Trophoblast cell (in vitro differentiated cells and primary cell): ENCODE data around the gene MYH11.

Source experiments
- DNase-seq, 2 donors: peaks; one replicate each; pipeline ENCODE4 v3.0.0-alpha.2; 2016
- H2AFZ ChIP-seq: 2 replicates; pipeline ENCODE4 v1.6.1; 2013; ENCODE audit warnings: low read length, moderate library complexity, mild to moderate bottlenecking; ENCODE audit not compliant: insufficient read depth, poor library complexity
- H2AK5ac ChIP-seq: 2 replicates; pipeline ENCODE4 v1.6.1; 2013; ENCODE audit warnings: mild to moderate bottlenecking, low read length
- H2BK120ac ChIP-seq: 2 replicates; pipeline ENCODE4 v1.6.1; 2013; ENCODE audit warnings: low read length, mild to moderate bottlenecking, moderate library complexity; ENCODE audit not compliant: insufficient read depth, poor library complexity
- H2BK12ac ChIP-seq: 2 replicates; pipeline ENCODE4 v1.6.1; 2013; ENCODE audit warnings: mild to moderate bottlenecking, low read length, moderate library complexity
- H2BK5ac ChIP-seq: 2 replicates; pipeline ENCODE4 v1.6.1; 2013; ENCODE audit warnings: low read length, low read depth, moderate library complexity, mild to moderate bottlenecking; ENCODE audit not compliant: poor library complexity
- H3K14ac ChIP-seq: 2 replicates; pipeline ENCODE4 v1.6.1; 2013; ENCODE audit warnings: mild to moderate bottlenecking, low read length
- H3K18ac ChIP-seq: 2 replicates; pipeline ENCODE4 v1.6.1; 2013; ENCODE audit warnings: mild to moderate bottlenecking, low read length
- H3K23ac ChIP-seq: 2 replicates; pipeline ENCODE4 v1.6.1; 2013; ENCODE audit warnings: low read length
- H3K27ac ChIP-seq: 2 replicates; pipeline ENCODE4 v1.5.1; 2013; ENCODE audit warnings: low read depth, mild to moderate bottlenecking, inconsistent platforms, low read length, moderate library complexity
- H3K27me3 ChIP-seq: 2 replicates; pipeline ENCODE4 v1.6.1; 2013; ENCODE audit warnings: inconsistent platforms, mild to moderate bottlenecking, low read length, moderate library complexity; ENCODE audit not compliant: insufficient read depth
- H3K36me3 ChIP-seq, 2 experiments: 1 replicate in 1 of 2; 2 replicates in 1 of 2; pipeline ENCODE4 v1.6.1; 2013; ENCODE audit warnings: low read length in 2 of 2, mild to moderate bottlenecking in 2 of 2, moderate library complexity in 1 of 2; ENCODE audit not compliant: insufficient read depth in 2 of 2, control insufficient read depth in 1 of 2
- H3K4ac ChIP-seq: 2 replicates; pipeline ENCODE4 v1.6.1; 2013; ENCODE audit warnings: low read depth, mild to moderate bottlenecking, low read length, moderate library complexity
- H3K4me1 ChIP-seq, 2 experiments: 1 replicate in 1 of 2; 2 replicates in 1 of 2; pipeline ENCODE4 v1.6.1; 2013; ENCODE audit warnings: low read length in 2 of 2, mild to moderate bottlenecking in 2 of 2, moderate library complexity in 1 of 2; ENCODE audit not compliant: insufficient read depth in 2 of 2, control insufficient read depth in 1 of 2
- H3K4me2 ChIP-seq: 2 replicates; pipeline ENCODE4 v1.6.1; 2013; ENCODE audit warnings: inconsistent platforms, mild to moderate bottlenecking, low read length, moderate library complexity
- H3K4me3 ChIP-seq: 2 replicates; pipeline ENCODE4 v1.5.1; 2013; ENCODE audit warnings: mild to moderate bottlenecking, low read depth, low read length, inconsistent platforms
- H3K79me1 ChIP-seq: one replicate; pipeline ENCODE4 v1.6.1; 2013; ENCODE audit warnings: low read length
- H3K79me2 ChIP-seq: 2 replicates; pipeline ENCODE4 v1.6.1; 2013; ENCODE audit warnings: low read length, mild to moderate bottlenecking; ENCODE audit not compliant: control insufficient read depth, insufficient read depth, poor library complexity
- H3K9ac ChIP-seq: 2 replicates; pipeline ENCODE4 v1.6.1; 2013; ENCODE audit warnings: mild to moderate bottlenecking, low read length
- H3K9me3 ChIP-seq: 2 replicates; pipeline ENCODE4 v1.6.1; 2013; ENCODE audit warnings: low read depth, mild to moderate bottlenecking, control low read depth, inconsistent platforms, low read length; ENCODE audit not compliant: insufficient read depth
- H4K12ac ChIP-seq: 2 replicates; pipeline ENCODE4 v1.6.1; 2013; ENCODE audit warnings: low read depth, mild to moderate bottlenecking, low read length, moderate library complexity
- H4K8ac ChIP-seq: 2 replicates; pipeline ENCODE4 v1.6.1; 2013; ENCODE audit warnings: low read depth, mild to moderate bottlenecking, low read length, moderate library complexity
- H4K91ac ChIP-seq: one replicate; pipeline ENCODE4 v1.6.1; 2013; ENCODE audit warnings: low read depth, mild to moderate bottlenecking, low read length, moderate library complexity
- WGBS: extraction: QIAGEN DNeasy Blood & Tissue Kit; methylation state at CpG from one replicate; pipeline ENCODE4 v1.1.7; 2013; ENCODE audit warnings: missing lambda C conversion rate; ENCODE audit not compliant: insufficient read length, insufficient coverage; ENCODE audit errors: extremely low coverage; 5-methylcytosine and 5-hydroxymethylcytosine counted together

Gene MYH11

GRCh38 chr16:15825750-15826305 is 31.0 kb downstream of the MYH11 start:
- Histone ChIP-seq H3K27me3 (no peaks in the 10 kb centered on the region), H3K18ac (no peak overlapping the region)

GRCh38 chr16:15822957-15823356 is 33.9 kb downstream of the MYH11 start:
- DNase-seq = no peak

More at GRCh38 chr16:15825750-15826305, 31.0 kb downstream of the MYH11 start:
- H2AK5ac ChIP-seq = no peak overlapping the region
- H2BK12ac ChIP-seq = no peak overlapping the region
- H3K4ac ChIP-seq = no peak overlapping the region
- H2BK120ac ChIP-seq = no peak overlapping the region
- DNase-seq = no peak
- no peak overlapping the region for H3K27ac ChIP-seq
- no peaks in the 10 kb centered on the region for H3K79me1 ChIP-seq
- H3K36me3 ChIP-seq = no peaks in the 10 kb centered on the region
- H3K9ac ChIP-seq = no peak overlapping the region
- H3K4me1 ChIP-seq = no peaks in the 10 kb centered on the region
- H2BK5ac ChIP-seq = no peak overlapping the region
- H4K8ac ChIP-seq = no peak overlapping the region
- WGBS = no CpG with 5 or more reads among the region's 9 CpGs
- H3K23ac ChIP-seq = no peak overlapping the region
- H4K91ac ChIP-seq = no peak overlapping the region
- H3K9me3 ChIP-seq = no peaks in the 10 kb centered on the region
- H3K4me3 ChIP-seq = no peak overlapping the region
- H3K79me2 ChIP-seq = no peaks in the 10 kb centered on the region
- no peak overlapping the region for H4K12ac ChIP-seq
- no peak overlapping the region for H3K4me2 ChIP-seq
- H3K14ac ChIP-seq = no peak overlapping the region
- H2AFZ ChIP-seq = no peak overlapping the region

GRCh38 chr16:15820837-15821236 is 36.0 kb downstream of the MYH11 start:
- Histone ChIP-seq H2AK5ac (no peak overlapping the region), H3K36me3 (no peaks in the 10 kb centered on the region), H3K9ac (no peak overlapping the region), H3K4me2 (no peak overlapping the region), H3K4me3 (no peak overlapping the region), H3K27me3 (no peaks in the 10 kb centered on the region), H3K79me1 (no peaks in the 10 kb centered on the region), H2AFZ (no peak overlapping the region), H4K12ac (no peak overlapping the region), H3K79me2 (no peaks in the 10 kb centered on the region), H2BK12ac (no peak overlapping the region), H2BK5ac (no peak overlapping the region), H3K18ac (no peak overlapping the region), H3K14ac (no peak overlapping the region), H3K4me1 (no peaks in the 10 kb centered on the region), H3K9me3 (peaks cover 1% of the 10 kb centered on the region), H3K23ac (no peak overlapping the region), H4K91ac (no peak overlapping the region), H3K27ac (no peak overlapping the region), H2BK120ac (no peak overlapping the region), H3K4ac (no peak overlapping the region), H4K8ac (no peak overlapping the region)
- no CpG with 5 or more reads among the region's 7 CpGs for WGBS
- DNase-seq = no peak

More at GRCh38 chr16:15822957-15823356, 33.9 kb downstream of the MYH11 start:
- Histone ChIP-seq H3K18ac (no peak overlapping the region), H3K79me2 (no peaks in the 10 kb centered on the region), H3K9ac (no peak overlapping the region), H2BK120ac (no peak overlapping the region), H3K4me1 (no peaks in the 10 kb centered on the region), H3K23ac (no peak overlapping the region), H4K91ac (no peak overlapping the region), H3K4ac (no peak overlapping the region), H3K4me3 (no peak overlapping the region), H3K27me3 (no peaks in the 10 kb centered on the region), H2AK5ac (no peak overlapping the region), H2AFZ (no peak overlapping the region), H3K27ac (no peak overlapping the region), H2BK12ac (no peak overlapping the region), H3K14ac (no peak overlapping the region), H3K36me3 (no peaks in the 10 kb centered on the region), H3K4me2 (no peak overlapping the region), H4K8ac (no peak overlapping the region), H3K79me1 (no peaks in the 10 kb centered on the region), H2BK5ac (no peak overlapping the region), H3K9me3 (peaks cover 1% of the 10 kb centered on the region), H4K12ac (no peak overlapping the region)
- WGBS = no CpG with 5 or more reads among the region's 17 CpGs

- no peak overlapping the region for H3K18ac ChIP-seq
- no CpG with 5 or more reads among the region's 2 CpGs for WGBS
- DNase-seq = no peak
- H4K91ac ChIP-seq = no peak overlapping the region
- H3K23ac ChIP-seq = no peak overlapping the region
- no peaks in the 10 kb centered on the region for H3K27me3 ChIP-seq
- H3K27ac ChIP-seq = no peak overlapping the region
- H3K9ac ChIP-seq = no peak overlapping the region
- no peak overlapping the region for H3K4me3 ChIP-seq
- H2AFZ ChIP-seq = no peak overlapping the region
- no peak overlapping the region for H3K4ac ChIP-seq
- no peak overlapping the region for H2BK5ac ChIP-seq
- no peaks in the 10 kb centered on the region for H3K36me3 ChIP-seq
- no peak overlapping the region for H3K14ac ChIP-seq
- H3K4me1 ChIP-seq = no peaks in the 10 kb centered on the region
- H2AK5ac ChIP-seq = no peak overlapping the region
- H3K9me3 ChIP-seq = peaks cover 1% of the 10 kb centered on the region
- no peak overlapping the region for H4K8ac ChIP-seq
- H3K79me2 ChIP-seq = no peaks in the 10 kb centered on the region
- H2BK12ac ChIP-seq = no peak overlapping the region
- no peaks in the 10 kb centered on the region for H3K79me1 ChIP-seq
- H4K12ac ChIP-seq = no peak overlapping the region
- no peak overlapping the region for H3K4me2 ChIP-seq
- no peak overlapping the region for H2BK120ac ChIP-seq
Measured at GRCh38 chr16:15819046-15819445, 37.8 kb downstream of the MYH11 start.
